ENCODE data around the gene TBX22. TPM values are rescaled to one million over a fixed set of nuclear protein-coding genes. Genes with fewer than 3 reads are reported as not detected.

TBX22 gene
- total RNA-seq, 1 experiment from 2014 or later: 0.55 TPM

GRCh38 chrX:80016182-80016581 lies 1.6 kb downstream of the TBX22 start:
- peaks cover 5 to 10% of the 10 kb centered on the region in 2 experiments for H3K4me1 Mint-ChIP-seq
- Histone ChIP-seq H2BK120ac (ENCODE audit: low read depth, low read length, poor library complexity, severe bottlenecking) (no peak overlapping the region), H3K18ac (ENCODE audit: insufficient read length, low read depth, low read length) (no peak overlapping the region), H3K56ac (ENCODE audit: insufficient read length, low read depth, low read length) (no peak overlapping the region), H3K4me1 (ENCODE audit: insufficient read depth, low read length) (no peaks in the 10 kb centered on the region), H3K9ac (ENCODE audit: extremely low read depth, insufficient read length, low read length) (no peak overlapping the region), H4K5ac (ENCODE audit: insufficient read length, low read depth, low read length) (no peak overlapping the region), H3K79me1 (ENCODE audit: insufficient read depth, low read depth, low read length, poor library complexity, severe bottlenecking) (no peaks in the 10 kb centered on the region), H3T11ph (ENCODE audit: low read length) (no peak overlapping the region), H3K23me2 (ENCODE audit: insufficient read length, low read depth, low read length, poor library complexity, severe bottlenecking) (no peaks in the 10 kb centered on the region), H3K27me3 (ENCODE audit: insufficient read depth, low read length) (no peaks in the 10 kb centered on the region), H2BK20ac (ENCODE audit: low read depth, low read length, poor library complexity, severe bottlenecking) (no peak overlapping the region), H3K9me3 (ENCODE audit: control insufficient read depth, low read depth, low read length) (peaks cover 26% of the 10 kb centered on the region), H3K23ac (ENCODE audit: insufficient read length, low read depth, low read length) (no peak overlapping the region), H3K4ac (ENCODE audit: low read depth, low read length) (no peak overlapping the region), H3K14ac (ENCODE audit: insufficient read depth, low read length) (no peak overlapping the region), H2BK5ac (ENCODE audit: insufficient read length, low read length) (no peak overlapping the region), H4K8ac (replicated peaks; ENCODE audit: insufficient read length, low read depth, low read length) (no peak overlapping the region), H3K27ac (ENCODE audit: insufficient read length, low read depth, low read length) (no peak overlapping the region), H3K4me2 (ENCODE audit: insufficient read depth, insufficient read length, low read length) (no peak overlapping the region), H3K79me2 (ENCODE audit: insufficient read depth, low read length) (no peaks in the 10 kb centered on the region), H2AK5ac (ENCODE audit: insufficient read length, low read length) (no peak overlapping the region), H2AFZ (ENCODE audit: low read length) (no peak overlapping the region), H2BK12ac (ENCODE audit: insufficient read length, low read depth, low read length) (no peak overlapping the region), H2BK15ac (ENCODE audit: low read depth, low read length) (no peak overlapping the region), H4K20me1 (ENCODE audit: control insufficient read depth, insufficient read depth, insufficient read length) (no peaks in the 10 kb centered on the region), H4K91ac (ENCODE audit: insufficient read length, low read depth, low read length) (no peak overlapping the region)
- TF ChIP-seq, protein P1, sequence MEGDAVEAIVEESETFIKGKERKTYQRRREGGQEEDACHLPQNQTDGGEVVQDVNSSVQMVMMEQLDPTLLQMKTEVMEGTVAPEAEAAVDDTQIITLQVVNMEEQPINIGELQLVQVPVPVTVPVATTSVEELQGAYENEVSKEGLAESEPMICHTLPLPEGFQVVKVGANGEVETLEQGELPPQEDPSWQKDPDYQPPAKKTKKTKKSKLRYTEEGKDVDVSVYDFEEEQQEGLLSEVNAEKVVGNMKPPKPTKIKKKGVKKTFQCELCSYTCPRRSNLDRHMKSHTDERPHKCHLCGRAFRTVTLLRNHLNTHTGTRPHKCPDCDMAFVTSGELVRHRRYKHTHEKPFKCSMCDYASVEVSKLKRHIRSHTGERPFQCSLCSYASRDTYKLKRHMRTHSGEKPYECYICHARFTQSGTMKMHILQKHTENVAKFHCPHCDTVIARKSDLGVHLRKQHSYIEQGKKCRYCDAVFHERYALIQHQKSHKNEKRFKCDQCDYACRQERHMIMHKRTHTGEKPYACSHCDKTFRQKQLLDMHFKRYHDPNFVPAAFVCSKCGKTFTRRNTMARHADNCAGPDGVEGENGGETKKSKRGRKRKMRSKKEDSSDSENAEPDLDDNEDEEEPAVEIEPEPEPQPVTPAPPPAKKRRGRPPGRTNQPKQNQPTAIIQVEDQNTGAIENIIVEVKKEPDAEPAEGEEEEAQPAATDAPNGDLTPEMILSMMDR (conservative IDR thresholded peaks at IDR 0.05): no peak
- H3K27ac Mint-ChIP-seq: no peak overlapping the region
- H3K36me3 Mint-ChIP-seq (ENCODE audit: insufficient read depth in 1 of 3, low read depth in 3 of 3): peaks cover 0 to 7% (median 3%) of the 10 kb centered on the region in 3 experiments; a peak in 5 of 7 replicates
- H3K27me3 Mint-ChIP-seq (ENCODE audit: low read depth): peaks cover 39% of the 10 kb centered on the region
- DNase-seq: no peak
- peaks cover 56 to 61% of the 10 kb centered on the region in 2 experiments for H3K9me3 Mint-ChIP-seq
- H3K4me3 Mint-ChIP-seq: no peak overlapping the region
- no CpG with 5 or more reads among the region's 3 CpGs for WGBS (ENCODE audit: extremely low coverage, insufficient read length, low lambda C conversion rate)
